HG03575 (cell line): ENCODE results near the gene SH3GLB1.
A peak's percentile ranks its signal among the peaks of the same experiment; 100 is the strongest.
"Not testable (repeated sequence)": the region's sequence is repeated elsewhere in the genome, so short reads cannot be mapped to it uniquely, and the experiment has no call there.

Source experiments
- ATAC-seq: cut with Tn5 transposase; IDR thresholded peaks from one replicate; pipeline ENCODE4 v1.9.1; 2021; ENCODE audit not compliant: unreplicated experiment, insufficient number of reproducible peaks, low FRiP score; ENCODE audit errors: extremely low read depth

Gene SH3GLB1

DNA sequence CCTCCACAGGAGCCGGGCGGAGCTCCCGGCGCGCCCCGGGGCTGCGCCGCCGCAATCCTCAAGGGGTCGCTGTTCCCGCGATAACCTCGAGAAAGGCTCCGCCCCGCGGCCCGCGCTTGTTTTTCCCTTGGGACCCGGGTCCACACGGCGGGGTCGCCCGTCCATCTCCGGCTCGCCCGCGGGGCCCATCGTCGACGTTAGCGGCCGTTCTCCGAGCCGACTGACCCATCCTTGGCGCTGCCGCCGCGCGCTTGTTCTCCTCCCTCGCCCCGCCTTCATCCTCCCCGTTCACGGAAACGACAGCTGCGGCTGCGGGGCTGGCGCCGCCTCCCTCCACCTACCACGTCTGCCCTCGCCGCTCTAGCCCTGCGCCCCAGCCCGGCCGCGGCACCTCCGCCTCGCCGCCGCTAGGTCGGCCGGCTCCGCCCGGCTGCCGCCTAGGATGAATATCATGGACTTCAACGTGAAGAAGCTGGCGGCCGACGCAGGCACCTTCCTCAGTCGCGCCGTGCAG, at the start of gene SH3GLB1:
Gene SH3GLB1, plus strand, starts transcription at position 119 of the 514 bp plus-strand sequence. Its CDS starts 324 bp downstream, at position 443.
- peak; percentile 72 for ATAC-seq

DNA sequence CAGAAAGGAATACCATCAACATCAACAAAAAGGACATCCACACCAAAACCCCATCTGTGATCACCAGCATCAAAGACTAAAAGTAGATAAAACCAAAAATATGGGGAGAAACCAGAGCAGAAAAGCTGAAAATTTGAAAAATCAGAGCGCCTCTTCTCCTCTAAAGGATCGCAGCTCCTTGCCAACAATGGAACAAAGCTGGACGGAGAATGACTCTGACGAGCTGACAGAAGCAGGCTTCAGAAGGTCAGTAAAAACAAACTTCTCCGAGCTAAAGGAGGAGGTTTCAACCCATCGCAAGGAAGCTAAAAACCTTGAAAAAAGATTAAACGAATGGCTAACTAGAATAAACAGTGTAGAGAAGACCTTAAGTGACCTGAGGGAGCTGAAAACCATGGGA, 46.0 kb upstream of the SH3GLB1 start:
- ATAC-seq, result not testable (repeated sequence)

DNA sequence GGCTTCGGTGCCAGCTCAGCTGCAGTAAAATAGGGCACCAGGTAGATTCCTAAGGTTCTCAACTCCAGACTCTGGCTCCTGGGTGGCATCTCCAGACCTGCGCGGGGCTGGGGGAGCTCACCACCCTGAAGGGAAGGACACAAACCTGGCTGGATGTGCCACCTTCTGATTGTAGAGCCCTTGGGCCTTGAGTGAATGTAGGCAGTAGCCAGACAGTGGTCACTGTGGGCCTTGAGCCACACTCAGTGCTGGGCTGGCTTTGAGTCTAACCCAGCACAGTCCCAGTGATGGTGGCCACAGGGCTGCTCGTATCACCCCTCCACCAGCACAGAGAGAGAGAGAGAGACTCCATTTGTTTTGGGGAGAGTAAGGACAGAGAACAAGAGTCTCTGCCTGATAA, 38.0 kb upstream of the SH3GLB1 start:
- ATAC-seq, result no peak

DNA sequence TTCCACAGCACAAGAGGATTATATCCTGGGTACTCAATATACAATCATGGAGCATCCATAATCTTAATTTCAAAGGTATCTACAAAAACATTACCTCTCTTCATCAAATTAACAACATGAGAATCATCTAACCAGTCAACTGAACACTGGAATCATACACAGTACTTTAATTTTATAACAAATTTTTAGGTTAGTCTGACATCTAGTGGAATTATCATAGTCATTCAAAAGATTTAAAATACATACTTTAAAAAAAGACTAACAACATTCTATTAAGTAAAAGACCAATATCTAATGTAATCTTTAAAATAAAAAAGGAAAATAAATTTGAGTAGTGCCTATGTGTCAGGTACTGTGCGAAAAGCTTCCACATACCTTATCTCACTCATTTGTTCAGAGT, 16.8 kb upstream of the SH3GLB1 start:
- ATAC-seq, result no peak

DNA sequence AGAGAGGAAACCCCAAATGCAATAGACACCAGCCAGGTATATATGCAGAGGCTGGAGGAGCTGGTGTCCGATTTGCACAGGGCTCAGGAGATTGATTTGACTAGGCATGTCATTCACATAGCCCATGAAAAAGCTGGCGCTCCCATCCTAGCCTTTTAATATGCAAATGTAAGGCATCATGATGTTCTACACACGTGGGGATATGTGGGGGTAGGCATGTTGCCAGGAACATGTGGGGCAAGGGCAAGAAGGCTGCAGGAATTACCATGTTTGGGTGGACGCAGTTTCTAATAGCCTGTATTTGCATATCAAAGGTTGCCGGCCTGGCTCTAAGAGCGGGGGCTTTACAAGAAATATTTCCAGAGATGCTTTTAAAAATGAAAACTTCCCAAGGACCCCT, 11.7 kb upstream of the SH3GLB1 start:
- ATAC-seq, result no peak

DNA sequence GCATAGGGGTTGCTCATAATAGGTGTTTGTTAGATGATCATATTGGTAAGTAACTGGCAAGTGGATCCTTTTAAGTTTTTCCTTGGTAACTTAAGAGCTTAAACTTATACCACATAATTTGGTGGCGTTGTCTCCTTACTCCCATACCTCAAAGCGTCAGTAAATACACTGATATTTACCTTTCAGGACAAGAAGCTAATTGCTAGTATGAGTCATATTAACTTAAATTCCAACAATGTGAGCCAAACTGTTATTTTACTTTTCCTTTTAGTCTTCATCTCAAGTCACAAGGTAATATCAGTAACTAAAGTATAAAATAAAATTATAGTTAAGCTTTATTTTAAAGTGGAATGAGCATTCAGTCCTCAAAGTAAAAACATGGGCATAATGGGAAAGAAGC, 9.0 kb upstream of the SH3GLB1 start:
- no peak for ATAC-seq

DNA sequence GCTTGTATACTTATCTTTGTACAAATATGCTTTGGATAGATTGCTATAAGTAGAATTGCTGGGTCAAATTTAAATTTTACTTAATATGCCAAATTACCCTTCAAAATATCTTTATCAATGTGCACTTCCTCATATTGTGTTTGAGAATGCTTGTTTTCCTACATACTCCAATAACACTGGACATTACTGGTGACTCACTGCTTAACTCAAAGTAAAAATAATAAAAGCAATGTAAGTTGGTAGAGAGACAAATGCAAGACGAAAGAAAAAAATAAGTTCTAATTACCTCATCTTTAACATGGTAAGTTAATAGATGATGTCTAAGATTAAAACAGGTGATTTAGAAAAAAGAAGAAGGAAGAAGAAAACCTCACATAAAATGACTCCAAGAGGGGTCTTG, 7.9 kb upstream of the SH3GLB1 start:
- no peak for ATAC-seq

DNA sequence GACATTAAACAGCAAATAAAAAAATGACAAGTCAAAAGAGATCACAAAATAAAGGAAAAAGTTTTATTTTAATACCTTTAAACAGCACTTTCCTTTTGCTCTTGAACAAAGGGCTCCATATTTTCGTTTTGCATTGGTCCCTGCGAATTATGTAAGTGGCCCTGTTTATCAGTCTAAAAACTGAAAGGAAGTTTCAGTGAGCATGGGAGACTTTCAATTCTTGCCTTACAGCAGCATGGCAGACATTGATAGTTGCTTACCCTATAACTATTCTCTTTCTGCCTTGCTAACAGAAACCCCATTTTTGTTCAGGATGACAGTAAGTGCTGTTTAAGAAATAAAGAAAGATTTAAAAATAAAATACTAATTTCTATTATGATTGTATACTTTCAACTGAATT, 5.2 kb upstream of the SH3GLB1 start:
- ATAC-seq, result no peak

DNA sequence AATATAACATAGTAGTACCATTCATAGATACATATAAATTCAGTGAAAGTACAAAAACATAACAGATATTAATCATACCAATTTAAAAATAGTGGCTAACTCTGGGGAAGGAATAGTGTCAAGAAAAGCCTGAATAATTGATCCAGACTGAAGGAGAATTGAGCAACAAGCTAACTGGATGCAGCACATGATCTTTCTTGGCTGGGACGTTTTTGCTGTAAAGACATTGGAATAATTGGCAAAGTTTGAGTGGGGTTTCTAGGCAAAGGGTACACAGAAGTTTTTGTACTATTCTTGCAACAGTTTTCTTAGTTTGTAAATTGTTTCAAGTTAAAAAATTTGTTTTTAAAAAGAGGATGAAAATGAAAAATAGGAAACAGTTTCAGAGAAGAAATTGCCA, 2.6 kb upstream of the SH3GLB1 start:
- ATAC-seq, result no peak

DNA sequence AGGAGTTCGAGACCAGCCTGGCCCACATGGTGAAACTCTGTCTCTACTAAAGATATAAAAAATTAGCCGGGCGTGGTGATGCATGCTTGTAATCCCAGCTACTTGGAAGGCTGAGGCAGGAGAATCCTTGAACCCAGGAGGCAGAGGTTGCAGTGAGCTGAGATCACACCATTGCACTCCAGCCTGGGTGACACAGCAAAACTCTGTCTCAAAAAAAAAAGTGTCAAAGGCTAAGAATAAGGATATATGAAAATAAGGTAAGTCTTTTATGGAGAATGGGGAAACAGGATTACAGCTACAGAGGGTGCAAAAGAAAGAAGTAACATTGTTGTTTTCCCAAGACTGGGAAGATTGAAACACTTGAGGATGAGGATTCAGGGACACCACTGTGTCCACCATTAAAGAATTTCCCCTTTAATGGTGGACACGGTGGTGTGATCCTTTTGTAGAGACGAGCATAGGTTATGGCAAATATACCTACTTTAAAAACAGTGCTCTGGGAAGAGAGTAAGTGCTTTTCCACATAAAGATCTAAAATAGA, 1.4 kb upstream of the SH3GLB1 start:
- not testable (repeated sequence) for ATAC-seq

DNA sequence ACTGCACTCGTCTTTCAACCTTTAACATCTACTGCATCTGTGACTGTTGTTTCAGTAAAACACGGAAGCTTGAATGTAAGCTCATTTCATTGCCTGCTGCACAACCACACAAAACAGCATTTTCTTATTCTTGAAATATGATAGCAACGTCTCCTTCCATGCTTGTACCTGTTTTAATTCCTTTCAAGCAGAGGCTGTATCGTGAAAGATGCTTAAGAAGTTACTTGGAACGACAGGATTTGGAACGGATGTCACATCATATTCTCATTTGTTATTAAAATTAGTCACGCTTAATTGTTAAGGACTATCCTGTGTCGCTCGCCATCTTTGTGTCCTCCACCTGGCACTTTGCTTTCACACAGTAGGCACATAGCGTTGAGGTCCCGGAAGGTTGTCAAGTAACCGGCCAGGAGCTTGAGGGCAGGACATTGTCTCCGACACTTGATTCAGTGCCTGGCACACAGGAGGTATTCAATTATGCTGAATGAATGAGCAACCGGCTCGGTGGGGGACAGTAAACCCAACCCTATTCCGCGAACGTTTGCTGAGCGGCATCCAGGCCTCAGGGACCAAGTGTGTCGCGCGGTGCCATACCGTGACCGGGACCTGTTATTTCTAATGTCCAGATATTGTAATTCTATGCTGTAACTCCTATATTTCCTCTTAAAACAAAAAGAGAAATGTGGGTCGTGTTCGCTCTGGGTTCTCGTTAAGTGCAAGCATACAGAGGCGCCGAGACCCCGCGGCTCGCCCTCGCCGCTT, 499 bp upstream of the SH3GLB1 start:
- peak; percentile 16 for ATAC-seq

DNA sequence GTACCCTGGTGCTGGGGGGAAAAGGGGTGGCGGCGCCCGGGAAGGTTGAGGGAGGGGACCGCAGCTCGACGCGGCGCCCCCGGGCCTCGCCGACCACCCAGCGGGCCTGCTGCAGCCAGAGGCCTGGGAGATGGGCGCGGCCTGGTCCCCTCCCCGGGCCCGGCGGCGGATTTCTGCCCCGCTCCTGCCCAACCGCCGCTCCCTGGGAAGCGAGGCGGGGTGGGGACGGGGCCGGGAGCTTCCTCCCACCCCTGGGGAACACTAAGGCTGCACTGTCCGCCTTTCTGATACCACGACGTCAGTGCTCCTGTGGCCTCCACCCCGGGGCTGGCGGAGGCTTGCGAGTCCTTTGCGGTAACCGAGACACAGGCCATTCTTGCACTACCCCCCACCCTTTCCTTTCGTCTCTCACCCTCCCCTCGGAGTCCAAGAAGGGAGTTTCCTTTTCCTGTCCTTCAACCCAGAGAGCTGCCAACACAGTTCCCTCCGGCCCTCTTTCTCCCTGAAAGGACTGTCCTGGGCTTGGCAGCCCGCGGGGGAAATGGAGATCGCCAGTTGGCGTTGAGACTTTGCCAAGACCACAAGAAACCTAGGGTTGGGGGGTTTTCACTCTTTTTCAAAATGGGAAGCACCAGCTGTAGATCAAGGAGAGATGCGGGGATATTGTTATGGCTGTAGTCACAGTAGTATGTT, 742 bp downstream of the SH3GLB1 start:
- peak; percentile 13 for ATAC-seq

DNA sequence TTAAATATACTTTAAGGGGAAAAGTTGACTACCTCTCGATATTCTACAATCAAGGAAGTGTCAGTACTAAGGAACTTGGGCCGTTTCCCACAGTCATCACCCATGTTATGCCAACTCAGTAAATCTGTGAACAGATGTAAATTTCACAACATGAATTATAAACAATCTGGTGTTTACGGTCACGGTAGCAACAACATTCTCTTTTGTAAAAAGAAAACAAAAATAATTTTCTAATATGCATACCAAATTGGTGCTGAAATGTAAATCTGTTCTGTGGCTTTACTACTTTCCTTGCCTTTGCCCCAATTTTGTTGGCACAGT, 1.2 kb downstream of the SH3GLB1 start:
- ATAC-seq, result no peak

DNA sequence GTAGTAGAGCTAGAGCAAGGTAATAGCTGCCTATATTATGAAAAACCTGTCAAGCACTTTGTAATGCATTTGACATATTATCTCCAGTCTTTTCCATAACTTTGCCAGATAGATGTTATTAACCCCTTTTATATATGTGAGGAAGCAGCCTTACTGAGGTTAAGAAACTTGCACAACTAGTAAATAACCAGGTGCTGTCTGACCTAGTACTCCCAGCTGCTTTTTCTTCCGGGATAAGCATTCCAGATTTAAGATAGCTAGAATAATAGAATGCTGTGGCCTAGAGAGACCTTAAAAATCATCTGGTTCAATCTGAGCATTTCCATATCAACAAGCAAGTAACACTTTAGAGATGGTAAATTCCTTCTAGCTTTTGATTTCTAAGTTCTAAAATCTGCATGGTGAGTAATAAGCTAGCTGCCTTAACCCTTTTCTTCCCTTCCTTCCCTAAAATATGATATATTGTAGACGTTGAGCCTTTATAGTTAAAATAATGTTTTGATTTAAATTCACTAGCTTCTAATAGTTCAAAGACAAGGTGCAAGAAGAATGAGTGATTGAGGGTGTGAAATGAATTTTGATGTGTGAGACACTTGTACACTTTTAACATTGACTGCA, 1.8 kb downstream of the SH3GLB1 start:
- no peak for ATAC-seq

DNA sequence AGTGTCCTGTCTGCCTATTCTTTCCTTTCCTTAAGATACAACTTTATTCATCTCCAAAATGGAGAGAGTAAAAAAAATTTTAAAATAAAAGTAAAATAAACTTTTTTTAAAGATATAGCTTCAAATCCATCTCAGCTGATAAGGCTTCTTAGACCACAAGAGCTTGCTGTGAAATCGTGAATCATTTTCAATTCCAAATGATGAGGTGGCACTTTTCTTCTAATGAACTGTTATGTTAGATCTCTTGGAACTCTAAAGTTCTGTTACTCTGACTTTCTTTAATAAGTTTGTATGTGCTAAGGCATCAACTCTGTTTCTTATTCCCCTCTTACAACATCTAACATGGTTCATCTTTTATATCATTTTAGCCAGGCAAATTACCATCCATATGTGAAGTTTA, 4.5 kb downstream of the SH3GLB1 start:
- ATAC-seq, result no peak

DNA sequence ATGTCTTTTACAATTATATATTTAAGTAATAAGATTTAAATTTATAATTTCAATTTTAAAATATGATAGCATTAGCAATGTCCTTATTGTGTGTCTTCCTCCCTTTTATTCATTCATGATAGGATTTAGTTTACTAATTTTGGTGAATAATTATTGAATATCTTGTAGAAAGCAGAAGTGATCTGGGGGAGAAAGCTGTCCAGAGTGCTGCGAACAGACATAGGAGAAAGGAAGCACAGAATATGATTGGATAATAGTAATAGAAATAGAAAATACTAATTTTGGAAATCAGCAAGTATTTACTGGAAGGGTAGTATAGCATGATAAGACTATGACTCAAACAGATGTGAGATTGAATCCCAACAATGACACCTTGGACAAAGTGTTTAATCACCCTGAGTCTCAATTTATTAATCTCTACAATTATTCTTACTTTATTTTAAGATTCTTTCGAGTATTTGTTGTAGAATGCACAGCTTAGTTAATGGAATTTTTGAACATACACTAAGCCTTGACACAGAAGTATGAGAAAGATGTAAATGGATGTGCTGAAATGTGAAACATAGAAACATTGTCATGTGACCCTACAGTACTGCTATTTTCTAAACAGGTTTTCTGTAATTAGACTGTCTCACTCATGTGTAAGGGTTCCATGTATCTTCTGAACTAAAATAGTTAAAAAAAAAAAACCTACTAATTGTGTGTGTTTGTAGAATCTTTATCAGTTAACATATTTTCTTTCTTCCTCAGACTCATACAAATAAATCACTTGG, 7.9 kb downstream of the SH3GLB1 start:
- no peak for ATAC-seq

DNA sequence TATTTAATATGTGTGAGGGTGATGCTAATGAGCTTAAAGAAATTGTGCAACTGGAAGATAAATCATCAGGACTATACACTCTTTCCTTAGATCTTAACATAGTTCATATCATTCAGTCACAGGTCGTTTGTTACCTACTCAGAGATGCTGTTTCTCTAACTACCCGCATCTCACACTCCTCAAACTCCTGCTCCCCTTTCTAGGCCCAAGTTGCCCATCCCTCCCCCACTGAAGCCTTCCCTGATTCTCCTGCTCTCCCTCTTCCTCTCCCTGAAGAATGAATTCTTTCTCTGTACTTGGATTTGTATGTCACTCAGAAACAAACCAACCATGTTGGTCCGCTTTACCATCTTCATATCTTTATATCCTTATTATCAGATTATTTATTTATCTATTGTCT, 9.1 kb downstream of the SH3GLB1 start:
- ATAC-seq, result no peak

DNA sequence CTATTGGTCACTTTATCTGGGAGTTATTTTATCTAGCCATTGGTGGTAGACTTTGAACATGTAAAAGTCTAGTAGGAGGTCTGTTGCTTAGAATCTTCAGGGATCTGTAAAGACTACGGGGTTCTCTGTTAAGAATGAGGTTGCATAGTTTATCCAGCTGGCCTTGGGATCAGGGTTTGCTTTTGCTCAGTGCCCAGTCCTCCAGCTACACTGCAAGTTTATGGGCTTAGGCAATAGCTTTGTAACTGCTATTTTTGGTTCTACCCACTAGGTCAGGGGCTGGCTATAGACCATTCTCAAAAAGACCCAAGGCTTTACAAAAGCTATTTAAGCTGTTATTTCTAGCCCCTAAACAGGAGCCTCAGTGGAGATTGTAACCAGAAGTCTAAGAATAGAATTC, 9.8 kb downstream of the SH3GLB1 start:
- ATAC-seq, result no peak

DNA sequence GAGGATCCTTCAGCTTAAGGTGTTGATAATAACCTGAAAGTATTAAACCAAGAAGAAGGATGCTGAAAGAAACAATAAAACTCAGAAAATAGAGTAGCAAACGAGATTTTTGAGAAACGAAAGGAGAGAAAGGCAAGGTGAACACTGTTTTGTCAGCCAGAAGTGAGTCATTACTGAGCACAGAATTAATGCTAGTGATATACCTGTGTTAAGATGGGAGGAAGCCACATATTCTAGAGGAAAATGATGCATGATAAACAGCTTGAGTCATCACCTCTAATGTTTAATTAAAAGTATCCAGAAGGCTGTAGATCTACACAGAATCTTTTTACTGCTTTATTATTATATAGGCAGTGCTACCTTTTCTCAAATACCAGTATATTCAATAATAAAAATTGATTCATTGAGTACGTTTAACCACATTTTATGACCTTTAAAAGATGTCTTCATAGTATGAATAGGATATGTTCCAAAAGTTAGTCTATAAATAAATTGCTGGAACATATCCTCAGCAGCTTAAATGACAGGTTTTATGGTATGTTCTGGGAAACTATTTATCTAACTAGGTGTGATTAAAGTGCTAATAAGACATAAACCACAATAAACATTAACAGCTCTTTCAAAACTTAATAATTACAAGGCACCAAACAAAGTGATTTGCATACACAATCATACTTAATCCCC, 10.3 kb downstream of the SH3GLB1 start:
- no peak for ATAC-seq
